Hepatocyte (in vitro differentiated cells): ENCODE data around the gene SLC7A4.

Source experiments
- EZH2 ChIP-seq: fragments of 200-600 bp; sonication (generic); IDR thresholded peaks from 2 replicates; pipeline ENCODE4 v1.6.1; 2016; ENCODE audit warnings: antibody characterized with exemption, mild to moderate bottlenecking, borderline replicate concordance
- EZH2phosphoT487 ChIP-seq: fragments of 200-600 bp; sonication (generic); IDR thresholded peaks from one replicate; pipeline ENCODE4 v1.6.1; 2018; ENCODE audit warnings: antibody characterized with exemption, mild to moderate bottlenecking, low read depth, moderate library complexity; ENCODE audit not compliant: unreplicated experiment, severe bottlenecking
- TF ChIP-seq, protein P1 (sequence below): fragments of 200-600 bp; sonication (generic); IDR thresholded peaks from 2 replicates; pipeline ENCODE4 v1.5.1; 2016; ENCODE audit warnings: antibody characterized with exemption, mild to moderate bottlenecking; ENCODE audit not compliant: poor library complexity

DNA sequence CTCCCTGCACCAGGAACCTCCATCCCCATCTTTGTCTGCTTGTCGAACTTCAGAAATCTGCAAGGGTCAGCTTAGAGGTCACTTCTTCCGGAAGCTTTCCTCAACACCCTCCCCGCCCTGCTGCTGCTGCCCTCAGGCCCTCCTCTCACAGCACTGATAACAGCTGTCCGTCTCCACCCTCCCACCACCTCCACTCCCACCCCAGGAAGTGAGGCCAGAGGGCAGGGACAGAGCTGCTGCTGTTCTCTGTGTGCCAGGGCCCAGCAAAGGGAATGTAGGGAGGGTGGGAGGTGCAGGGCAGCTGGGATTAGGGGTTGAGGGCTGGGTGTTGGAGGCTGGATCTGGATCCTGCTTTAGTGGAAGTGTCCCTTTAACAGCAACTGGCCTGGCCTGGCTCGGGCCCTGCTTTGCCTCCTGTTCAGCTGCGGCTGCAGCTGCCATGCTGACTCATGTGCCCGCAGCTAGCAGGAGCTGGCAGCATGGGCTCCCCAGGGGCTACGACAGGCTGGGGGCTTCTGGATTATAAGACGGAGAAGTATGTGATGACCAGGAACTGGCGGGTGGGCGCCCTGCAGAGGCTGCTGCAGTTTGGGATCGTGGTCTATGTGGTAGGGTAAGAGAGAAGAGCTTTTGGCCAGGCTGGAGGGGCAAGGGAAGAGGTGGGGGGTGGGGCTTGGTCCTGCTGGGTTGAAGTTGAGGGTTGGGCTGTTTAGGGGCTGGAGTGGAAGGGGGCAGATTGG lies 17.5 kb downstream of the SLC7A4 start, which contains the start of gene P2RX6:
- TF ChIP-seq, protein P1, sequence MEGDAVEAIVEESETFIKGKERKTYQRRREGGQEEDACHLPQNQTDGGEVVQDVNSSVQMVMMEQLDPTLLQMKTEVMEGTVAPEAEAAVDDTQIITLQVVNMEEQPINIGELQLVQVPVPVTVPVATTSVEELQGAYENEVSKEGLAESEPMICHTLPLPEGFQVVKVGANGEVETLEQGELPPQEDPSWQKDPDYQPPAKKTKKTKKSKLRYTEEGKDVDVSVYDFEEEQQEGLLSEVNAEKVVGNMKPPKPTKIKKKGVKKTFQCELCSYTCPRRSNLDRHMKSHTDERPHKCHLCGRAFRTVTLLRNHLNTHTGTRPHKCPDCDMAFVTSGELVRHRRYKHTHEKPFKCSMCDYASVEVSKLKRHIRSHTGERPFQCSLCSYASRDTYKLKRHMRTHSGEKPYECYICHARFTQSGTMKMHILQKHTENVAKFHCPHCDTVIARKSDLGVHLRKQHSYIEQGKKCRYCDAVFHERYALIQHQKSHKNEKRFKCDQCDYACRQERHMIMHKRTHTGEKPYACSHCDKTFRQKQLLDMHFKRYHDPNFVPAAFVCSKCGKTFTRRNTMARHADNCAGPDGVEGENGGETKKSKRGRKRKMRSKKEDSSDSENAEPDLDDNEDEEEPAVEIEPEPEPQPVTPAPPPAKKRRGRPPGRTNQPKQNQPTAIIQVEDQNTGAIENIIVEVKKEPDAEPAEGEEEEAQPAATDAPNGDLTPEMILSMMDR: no peak
- no peak for TF ChIP-seq EZH2phosphoT487
- no peak for TF ChIP-seq EZH2
